HEK293 (cell line): ENCODE data around the gene RTN4RL2.

Source experiments
- CTCF ChIA-PET: fragments of 350-600 bp; formaldehyde crosslinking; extraction: SDS; loops from one replicate; lab custom pipeline; 2021; ENCODE audit warnings: antibody characterized with exemption; lab: Yijun Ruan, JAX
- POLR2A ChIA-PET: fragments of 300-600 bp; formaldehyde crosslinking; extraction: SDS; loops from one replicate; lab custom pipeline; 2020; ENCODE audit warnings: antibody characterized with exemption, inconsistent platforms; lab: Yijun Ruan, JAX
- H3K27ac ChIP-seq: fragments of 200-500 bp; sonication (Bioruptor generic); 2 replicates; pipeline ENCODE4 v1.5.1; 2014; ENCODE audit warnings: low read depth, low read length, control low read depth, inconsistent platforms; ENCODE audit errors: extremely low read depth
- H3K36me3 ChIP-seq, 2 experiments: fragments of 200-500 bp in 1 of 2; sonication (Bioruptor generic) in 1 of 2; 1 replicate in 1 of 2; 2 replicates in 1 of 2; pipeline ENCODE4 v1.5.1; 2014 to 2017; ENCODE audit warnings: inconsistent platforms in 2 of 2, low read length in 2 of 2; ENCODE audit not compliant: control insufficient read depth in 2 of 2, insufficient read depth in 1 of 2
- H3K4me1 ChIP-seq: fragments of 200-500 bp; sonication (Bioruptor generic); 2 replicates; pipeline ENCODE4 v1.5.1; 2014; ENCODE audit warnings: mild to moderate bottlenecking, low read length, inconsistent platforms; ENCODE audit not compliant: control insufficient read depth, insufficient read depth
- H3K4me3 ChIP-seq: 2 replicates; pipeline ENCODE4 v1.5.1; 2011; ENCODE audit warnings: low read depth, mild to moderate bottlenecking, control low read depth, low read length, moderate library complexity
- H3K9me3 ChIP-seq: fragments of 200-500 bp; sonication (Bioruptor generic); 2 replicates; pipeline ENCODE4 v1.5.1; 2014; ENCODE audit warnings: low read depth, low read length, inconsistent platforms; ENCODE audit not compliant: control insufficient read depth, insufficient read depth
- AEBP2 ChIP-seq: fragments of 450-650 bp; formaldehyde crosslinking; IDR thresholded peaks from 2 replicates; pipeline ENCODE4 v1.5.1; 2016; ENCODE audit warnings: missing biosample characterization, missing genetic modification characterization, borderline replicate concordance
- GLI2 ChIP-seq: fragments of 450-650 bp; formaldehyde crosslinking; IDR thresholded peaks from 2 replicates; pipeline ENCODE4; 2017; ENCODE audit warnings: missing biosample characterization, missing genetic modification characterization, low read depth, borderline replicate concordance
- KLF10 ChIP-seq: fragments of 450-650 bp; IDR thresholded peaks from 2 replicates; pipeline ENCODE4 v1.5.1; 2018; ENCODE audit warnings: missing biosample characterization, mild to moderate bottlenecking, missing genetic modification characterization
- PRDM6 ChIP-seq: fragments of 450-650 bp; formaldehyde crosslinking; IDR thresholded peaks from 2 replicates; pipeline ENCODE4 v1.5.1; 2017; ENCODE audit warnings: missing biosample characterization, missing genetic modification characterization
- ZBTB11 ChIP-seq: fragments of 450-650 bp; formaldehyde crosslinking; conservative IDR thresholded peaks from 2 replicates; pipeline ENCODE4 v1.5.1; 2016; ENCODE audit warnings: low read depth, missing biosample characterization, missing genetic modification characterization
- ZBTB44 ChIP-seq: fragments of 450-650 bp; IDR thresholded peaks from 2 replicates; pipeline ENCODE4 v1.5.1; 2018; ENCODE audit warnings: missing biosample characterization, mild to moderate bottlenecking, missing genetic modification characterization
- ZBTB49 ChIP-seq: fragments of 450-650 bp; formaldehyde crosslinking; IDR thresholded peaks from 2 replicates; pipeline ENCODE4 v1.5.1; 2016; ENCODE audit warnings: missing biosample characterization, missing genetic modification characterization, low read depth
- ZFP69B ChIP-seq: fragments of 450-650 bp; formaldehyde crosslinking; IDR thresholded peaks from 2 replicates; pipeline ENCODE4 v1.5.1; 2016; ENCODE audit warnings: missing biosample characterization, missing genetic modification characterization
- ZNF121 ChIP-seq: fragments of 450-650 bp; formaldehyde crosslinking; IDR thresholded peaks from 2 replicates; pipeline ENCODE4 v1.5.1; 2016; ENCODE audit warnings: missing biosample characterization, missing genetic modification characterization
- ZNF157 ChIP-seq: fragments of 450-650 bp; formaldehyde crosslinking; IDR thresholded peaks from 2 replicates; pipeline ENCODE4 v1.5.1; 2016; ENCODE audit warnings: missing biosample characterization, missing genetic modification characterization
- ZNF174 ChIP-seq: fragments of 450-650 bp; formaldehyde crosslinking; IDR thresholded peaks from 2 replicates; pipeline ENCODE4 v1.5.0; 2017; ENCODE audit warnings: missing biosample characterization, mild to moderate bottlenecking, missing genetic modification characterization
- ZNF18 ChIP-seq: fragments of 450-650 bp; formaldehyde crosslinking; IDR thresholded peaks from 2 replicates; pipeline ENCODE4 v1.5.1; 2016; ENCODE audit warnings: missing biosample characterization, missing genetic modification characterization
- ZNF394 ChIP-seq: fragments of 450-650 bp; formaldehyde crosslinking; IDR thresholded peaks from 2 replicates; pipeline ENCODE4 v1.5.1; 2016; ENCODE audit warnings: missing biosample characterization, missing genetic modification characterization, mild to moderate bottlenecking, moderate library complexity, borderline replicate concordance
- ZNF398 ChIP-seq: fragments of 450-650 bp; formaldehyde crosslinking; IDR thresholded peaks from 2 replicates; pipeline ENCODE4 v1.5.1; 2017; ENCODE audit warnings: missing biosample characterization, missing genetic modification characterization
- ZNF426 ChIP-seq: fragments of 450-650 bp; formaldehyde crosslinking; IDR thresholded peaks from 2 replicates; pipeline ENCODE4 v1.5.1; 2017; ENCODE audit warnings: missing biosample characterization, missing genetic modification characterization, mild to moderate bottlenecking, inconsistent platforms, moderate library complexity
- ZNF501 ChIP-seq: fragments of 450-650 bp; formaldehyde crosslinking; IDR thresholded peaks from 2 replicates; pipeline ENCODE4 v1.5.1; 2016; ENCODE audit warnings: missing biosample characterization, missing genetic modification characterization
- ZNF514 ChIP-seq: fragments of 450-650 bp; formaldehyde crosslinking; IDR thresholded peaks from 2 replicates; pipeline ENCODE4 v1.5.1; 2016; ENCODE audit warnings: missing biosample characterization, missing genetic modification characterization
- ZNF600 ChIP-seq: fragments of 450-650 bp; formaldehyde crosslinking; IDR thresholded peaks from 2 replicates; pipeline ENCODE4 v1.5.1; 2016; ENCODE audit warnings: missing biosample characterization, missing genetic modification characterization
- ZNF626 ChIP-seq: fragments of 450-650 bp; sonication (Bioruptor Pico); formaldehyde crosslinking; IDR thresholded peaks from 2 replicates; pipeline ENCODE4 v1.5.1; 2018; ENCODE audit warnings: missing biosample characterization, missing genetic modification characterization, inconsistent platforms
- ZNF660 ChIP-seq: fragments of 450-650 bp; IDR thresholded peaks from 2 replicates; pipeline ENCODE4 v1.5.1; 2018; ENCODE audit warnings: missing biosample characterization, mild to moderate bottlenecking, missing genetic modification characterization
- ZNF843 ChIP-seq: fragments of 450-650 bp; formaldehyde crosslinking; IDR thresholded peaks from 2 replicates; pipeline ENCODE4 v1.5.1; 2016; ENCODE audit warnings: missing biosample characterization, missing genetic modification characterization

Gene RTN4RL2

GRCh38 chr11:57427727-57428082 is 32.6 kb upstream of the RTN4RL2 start:
- POLR2A ChIA-PET: no interaction called here
- no peaks in the 10 kb centered on the region for H3K9me3 ChIP-seq
- H3K36me3 ChIP-seq: no peaks in the 10 kb centered on the region
- no peak overlapping the region for H3K27ac ChIP-seq
- H3K4me1 ChIP-seq: no peaks in the 10 kb centered on the region
- H3K4me3 ChIP-seq: no peak overlapping the region
- TF ChIP-seq ZBTB44 (tag by site-specific recombination) (no peak), ZNF18 (no peak), ZNF514 (no peak), AEBP2 (tag by site-specific recombination) (no peak), ZNF600 (no peak), ZBTB11 (tag by site-specific recombination) (no peak), PRDM6 (tag by site-specific recombination) (no peak), ZNF426 (tag by site-specific recombination) (no peak)
- CTCF ChIA-PET: interaction anchor here (0.6 to 1.3 kb wide), 6 partner anchors 29 to 99 kb away, joined by 3 read pairs; no protein-coding TSS in a partner anchor

- ChIA-PET POLR2A (no interaction called here), CTCF (interaction anchor here (0.7 to 1.2 kb wide), 2 partner anchors 98 to 1823 kb away, joined by 3 to 4 read pairs; no protein-coding TSS in a partner anchor)
- Histone ChIP-seq H3K4me3 (no peak overlapping the region), H3K4me1 (no peaks in the 10 kb centered on the region), H3K36me3 (no peaks in the 10 kb centered on the region), H3K9me3 (no peaks in the 10 kb centered on the region), H3K27ac (no peak overlapping the region)
- TF ChIP-seq ZNF626 (tag by site-specific recombination): no peak
- TF ChIP-seq ZFP69B (tag by site-specific recombination): no peak
- no peak for TF ChIP-seq ZBTB49 (tag by site-specific recombination)
- TF ChIP-seq KLF10 (tag by site-specific recombination): no peak
- TF ChIP-seq ZNF660 (tag by site-specific recombination): no peak
- TF ChIP-seq ZNF121 (tag by site-specific recombination): no peak
- TF ChIP-seq GLI2 (tag by site-specific recombination): no peak
- no peak for TF ChIP-seq ZNF398
- no peak for TF ChIP-seq ZNF174 (tag by site-specific recombination)
- no peak for TF ChIP-seq ZNF843 (tag by site-specific recombination)
- TF ChIP-seq ZNF501 (tag by site-specific recombination): no peak
- no peak for TF ChIP-seq ZNF394
- TF ChIP-seq ZNF157 (tag by site-specific recombination): no peak
These were observed 31.7 kb upstream of the RTN4RL2 start for GRCh38 chr11:57428643-57429042.
